Stimulated activated CD8-positive, alpha-beta memory T cell treated with anti-CD3 and anti-CD28 coated beads, Interleukin-15, amount 100 ng/mL, for 24 hours (primary cell): ENCODE measurements around the gene APOBR.
A peak's percentile ranks its signal among the peaks of the same experiment; 100 is the strongest.
"Not testable (repeated sequence)": the region's sequence is repeated elsewhere in the genome, so short reads cannot be mapped to it uniquely, and the experiment has no call there.

Experiments used
- DNase-seq: peaks from one replicate; pipeline ENCODE4 v3.0.0-alpha.2; 2020; ENCODE audit warnings: low read depth

Gene APOBR, protein sequence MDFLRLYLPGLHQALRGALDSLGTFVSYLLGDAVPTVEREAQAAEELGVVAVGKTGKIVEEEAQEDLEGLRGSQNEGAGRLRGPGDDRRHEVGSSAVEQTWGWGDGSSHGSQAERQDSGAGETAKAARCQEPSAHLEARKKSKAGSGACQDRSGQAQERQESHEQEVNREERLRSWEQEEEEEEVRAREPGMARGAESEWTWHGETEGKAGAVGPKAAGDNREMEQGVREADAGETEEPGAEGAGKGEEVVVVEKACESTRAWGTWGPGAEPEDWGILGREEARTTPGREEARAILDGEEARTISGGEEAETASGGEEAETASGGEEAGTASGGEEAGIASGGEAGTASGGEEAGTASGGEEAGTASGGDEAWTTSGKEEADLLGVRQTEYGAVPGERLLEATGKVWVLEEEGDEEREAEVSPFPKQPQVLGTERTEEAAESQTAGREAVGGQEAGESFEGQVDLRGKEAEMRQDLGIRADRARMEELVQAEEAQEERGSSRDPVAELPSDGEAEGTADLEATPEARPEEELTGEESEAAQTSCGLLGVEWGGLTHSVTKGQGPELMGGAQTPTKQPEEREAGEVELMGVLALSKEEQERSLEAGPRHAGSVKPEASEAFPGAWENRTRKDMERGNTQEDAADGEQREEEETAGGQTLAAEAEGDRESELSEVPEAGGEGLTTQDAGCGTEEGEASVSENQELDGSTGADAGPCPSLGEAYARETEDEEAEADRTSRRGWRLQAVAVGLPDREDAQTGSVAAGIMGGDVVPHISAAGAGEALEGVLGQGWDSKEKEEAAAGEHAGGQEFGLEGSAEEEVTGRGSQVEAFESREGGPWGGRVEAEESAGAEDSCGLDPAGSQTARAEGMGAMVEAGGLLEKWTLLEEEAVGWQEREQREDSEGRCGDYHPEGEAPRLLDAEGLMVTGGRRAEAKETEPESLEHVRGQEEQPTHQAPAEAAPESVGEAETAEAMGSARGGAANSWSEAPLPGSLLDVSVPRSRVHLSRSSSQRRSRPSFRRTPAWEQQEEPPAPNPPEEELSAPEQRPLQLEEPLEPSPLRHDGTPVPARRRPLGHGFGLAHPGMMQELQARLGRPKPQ

DNA sequence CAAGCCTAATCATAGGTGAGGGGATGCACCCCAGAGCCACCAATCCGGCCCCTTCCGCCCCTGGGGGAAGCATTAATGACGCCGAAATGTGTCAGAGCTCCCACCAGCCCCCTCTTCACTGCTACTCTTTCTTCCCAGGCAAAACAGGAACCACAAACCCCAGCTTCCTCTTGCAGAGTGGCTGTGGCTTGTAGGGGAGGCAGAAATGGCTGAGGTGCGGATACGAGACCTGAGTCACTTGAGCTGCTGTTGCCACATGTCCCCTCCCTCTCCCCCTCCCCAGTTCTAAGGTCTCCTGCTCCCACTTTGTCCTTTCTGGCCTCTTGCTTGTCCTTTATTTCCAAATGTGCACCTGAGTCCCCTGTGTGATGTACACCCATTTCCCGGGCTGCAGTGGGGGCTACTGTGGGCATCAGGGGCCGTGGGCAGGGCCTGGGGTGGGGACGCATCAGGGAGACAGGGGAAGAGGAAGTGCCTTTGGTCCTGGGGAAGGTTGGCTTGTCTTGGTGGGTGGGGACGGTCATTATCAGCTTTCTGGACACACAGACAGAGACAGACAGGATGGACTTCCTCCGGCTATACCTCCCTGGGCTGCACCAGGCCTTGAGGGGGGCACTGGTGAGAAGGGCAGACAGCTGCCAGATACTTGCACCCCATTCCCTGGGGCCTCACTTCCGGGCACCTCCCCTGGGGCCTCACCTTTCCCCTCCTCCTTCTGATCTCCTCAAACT, at the start of gene APOBR:
APOBR (plus strand) TSS at position 523 of the 731 bp plus-strand sequence; CDS start at position 562, 39 bp downstream.
- DNase-seq: peak; percentile 41

DNA sequence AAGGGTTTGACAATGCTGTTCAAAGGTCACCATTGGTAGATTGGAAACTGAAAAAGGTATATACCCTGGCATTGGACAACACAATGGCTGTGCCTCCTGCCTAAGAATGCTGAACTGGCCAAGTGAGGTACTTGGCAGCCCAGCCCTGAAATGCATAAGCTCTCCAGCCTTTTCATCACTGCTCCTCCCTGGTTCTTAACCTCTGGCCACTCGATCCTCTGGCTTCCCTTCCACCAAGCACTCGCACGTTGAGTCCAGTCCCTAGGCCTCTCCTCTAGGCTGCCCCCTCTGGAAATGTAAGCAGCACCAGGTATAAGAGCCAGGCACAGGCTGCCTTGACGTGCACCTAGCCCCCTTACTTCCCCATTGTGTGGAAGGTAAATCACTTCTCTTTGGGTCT, 48.1 kb upstream of the APOBR start:
- not testable (repeated sequence) for DNase-seq

DNA sequence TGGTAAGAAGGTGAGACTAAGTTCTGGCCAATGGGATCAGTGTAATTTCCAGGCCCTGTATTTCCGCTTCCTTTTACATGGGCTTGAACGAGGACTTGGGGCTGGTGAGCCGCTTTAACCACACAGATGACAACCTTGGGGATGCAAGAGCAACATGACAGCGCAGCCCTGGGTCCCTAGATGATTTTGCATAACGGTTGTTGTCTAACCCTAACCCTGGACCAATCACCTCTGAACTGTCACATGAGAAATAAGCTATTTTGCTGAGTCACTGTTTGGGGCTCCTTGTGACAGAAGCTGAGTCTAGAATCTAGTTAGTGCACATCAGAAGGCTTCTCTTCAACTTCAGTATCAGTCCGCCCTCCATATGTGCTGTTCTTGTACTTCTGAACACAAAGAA, 47.4 kb upstream of the APOBR start:
- DNase-seq: not testable (repeated sequence)

DNA sequence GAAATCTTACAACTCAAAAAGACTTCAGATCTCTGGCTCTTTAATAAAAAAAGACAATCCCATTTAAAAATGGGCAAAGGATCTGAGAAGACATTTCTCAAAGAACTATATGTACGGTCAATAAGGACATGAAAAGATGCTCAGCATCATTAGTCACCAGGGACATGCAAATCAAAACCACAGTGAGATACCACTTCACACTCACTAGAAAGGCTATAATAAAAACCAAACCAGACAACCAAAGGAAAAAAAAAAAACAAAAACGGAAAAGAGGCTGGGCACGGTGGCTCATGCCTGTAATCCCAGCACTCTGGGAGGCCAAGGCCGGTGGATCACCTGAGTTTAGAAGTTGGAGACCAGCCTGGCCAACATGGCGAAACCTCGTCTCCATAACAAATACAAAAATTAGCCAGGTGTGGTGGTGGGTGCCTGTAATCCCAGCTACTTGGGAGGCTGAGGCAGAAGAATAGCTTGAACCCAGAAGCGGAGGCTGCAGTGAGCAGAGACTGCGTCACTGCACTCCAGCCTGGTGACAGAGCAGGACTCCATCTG, 20.7 kb upstream of the APOBR start:
- DNase-seq: no peak

DNA sequence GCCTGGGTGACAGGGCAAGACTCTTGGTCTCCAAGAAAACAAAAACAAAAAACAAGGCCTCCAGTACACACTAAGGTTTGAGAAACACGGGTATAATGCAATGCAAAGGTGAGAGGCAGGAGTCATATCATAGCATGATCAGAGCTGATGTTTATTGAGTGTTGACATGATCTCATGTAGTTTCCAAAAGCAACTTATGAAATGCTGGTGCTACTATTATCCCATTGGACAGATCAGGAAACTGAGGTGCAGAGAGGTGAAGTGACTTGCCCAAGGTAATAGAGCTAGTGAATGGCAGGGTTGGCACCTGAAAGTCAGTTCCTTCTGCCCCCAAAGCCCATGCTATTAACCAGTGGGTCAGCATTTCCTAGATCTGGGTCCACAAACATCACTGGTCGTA, 19.2 kb upstream of the APOBR start:
- DNase-seq: no peak

DNA sequence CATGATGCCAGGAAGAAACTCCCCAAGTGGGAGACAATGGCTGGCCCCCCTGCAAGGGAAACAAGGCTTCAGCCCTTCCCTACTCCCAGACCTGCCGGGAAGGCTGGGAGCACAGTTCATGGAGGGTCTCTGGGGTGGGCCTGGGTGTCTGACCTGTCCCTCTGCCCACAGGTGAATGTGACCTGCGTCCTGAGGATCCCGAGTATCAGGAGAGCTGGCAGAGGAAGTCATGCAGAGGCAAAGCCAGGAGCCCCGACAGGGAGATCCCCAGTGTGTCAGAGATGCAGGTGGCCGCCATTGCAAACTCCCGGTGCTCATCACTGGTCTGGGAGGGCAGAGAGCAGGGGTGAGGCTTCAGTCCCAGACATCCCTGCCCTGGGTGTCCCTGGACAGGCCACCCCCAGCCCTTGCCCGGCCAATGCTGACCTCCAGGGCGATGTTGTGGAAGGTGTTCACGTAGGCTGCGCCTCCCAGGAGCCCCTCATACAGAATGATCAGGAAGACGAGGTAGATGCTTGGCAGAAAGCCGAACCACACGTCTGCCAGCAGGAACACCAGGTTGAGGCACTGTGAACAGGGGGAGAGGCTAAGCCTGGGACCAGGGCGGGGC, 17.0 kb upstream of the APOBR start:
- DNase-seq: no peak

DNA sequence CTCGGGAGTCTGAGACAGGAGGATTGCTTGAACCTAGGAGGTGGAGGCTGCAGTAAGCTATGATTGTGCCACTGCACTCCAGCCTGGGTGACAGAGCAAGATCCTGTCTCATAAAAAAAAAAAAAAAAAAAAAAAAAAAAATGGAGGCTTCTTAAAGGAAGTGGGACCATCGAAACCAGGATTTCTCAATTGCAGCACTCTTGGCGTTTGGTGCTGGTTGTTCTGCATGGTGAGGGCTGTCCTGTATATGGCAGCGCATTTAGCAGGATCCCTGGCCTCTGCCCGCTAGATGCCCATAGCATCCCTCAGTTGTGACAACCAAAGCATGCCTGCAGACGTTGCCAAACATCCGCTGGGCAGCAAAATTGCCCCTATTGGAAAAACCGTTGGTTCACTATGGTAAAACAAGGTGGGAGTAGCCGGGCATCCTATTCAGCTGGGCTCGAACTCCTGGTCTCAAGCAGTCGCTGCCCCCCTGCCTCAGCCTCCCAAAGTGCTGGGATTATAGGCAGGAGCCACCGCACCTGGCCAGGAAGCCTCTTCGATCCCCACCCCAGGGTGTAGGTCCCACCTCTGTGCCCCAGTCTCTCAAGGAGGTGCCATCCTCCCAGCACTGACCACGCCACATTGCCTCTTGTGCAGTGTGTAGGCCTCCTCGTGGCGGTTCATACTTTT, 15.8 kb upstream of the APOBR start:
- no peak for DNase-seq

DNA sequence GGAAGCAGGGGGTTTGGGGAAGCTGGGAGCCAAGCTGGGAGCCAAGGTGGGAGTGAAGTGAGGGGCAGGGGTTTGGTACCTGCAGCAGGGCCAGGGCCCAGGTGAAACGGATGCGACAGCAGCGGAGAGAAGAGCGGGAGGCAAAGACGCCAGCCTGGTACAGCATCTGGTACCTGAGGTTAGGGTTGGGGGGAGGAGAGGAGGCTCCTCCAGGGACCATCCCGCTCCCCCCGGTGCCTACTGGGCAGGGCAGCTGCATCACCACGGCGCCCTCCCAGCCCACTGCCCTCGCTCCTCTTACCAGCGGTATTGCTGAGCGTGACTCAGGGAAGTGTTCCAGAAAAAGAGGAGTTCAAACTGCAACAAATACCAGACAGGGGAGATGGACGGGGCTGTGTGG, 12.4 kb upstream of the APOBR start:
- no peak for DNase-seq

DNA sequence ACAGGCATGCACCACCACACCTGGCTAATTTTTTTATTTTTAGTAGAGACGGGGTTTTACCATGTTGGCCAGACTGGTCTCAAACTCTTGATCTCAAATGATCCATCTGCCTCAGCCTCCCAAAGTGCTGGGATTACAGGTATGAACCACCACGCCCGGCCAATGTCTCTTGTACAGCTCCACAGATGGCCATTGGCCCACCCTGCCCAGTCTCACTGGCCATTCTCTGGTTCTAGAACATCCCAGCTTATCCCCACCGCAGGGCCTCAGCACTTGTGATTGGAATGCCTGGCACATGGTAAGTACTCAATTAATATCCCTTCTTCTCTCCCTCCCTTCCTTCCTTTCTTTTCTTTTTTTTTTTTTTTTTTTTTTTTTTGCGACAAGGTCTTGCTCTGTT, 11.1 kb upstream of the APOBR start:
- DNase-seq: not testable (repeated sequence)

DNA sequence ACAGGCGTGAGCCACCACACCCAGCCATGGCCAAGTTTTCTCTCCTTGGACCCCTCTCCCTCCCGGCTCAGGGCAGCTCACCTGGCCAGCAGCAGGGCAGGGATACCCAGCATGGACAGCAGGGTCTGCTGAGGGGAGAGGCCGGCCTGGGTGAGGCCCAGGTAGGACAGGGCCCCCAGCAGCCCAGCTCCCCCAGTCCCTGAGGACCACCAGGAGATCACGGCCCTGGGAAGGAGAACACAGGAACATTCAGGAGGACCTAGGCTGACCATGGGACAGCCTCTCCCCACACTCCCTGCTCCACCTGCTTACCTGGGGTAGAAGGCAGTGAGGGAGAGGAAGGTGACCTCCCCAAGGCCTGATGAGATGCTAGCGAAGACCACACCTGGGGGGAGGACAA, 8.2 kb upstream of the APOBR start:
- DNase-seq: no peak

DNA sequence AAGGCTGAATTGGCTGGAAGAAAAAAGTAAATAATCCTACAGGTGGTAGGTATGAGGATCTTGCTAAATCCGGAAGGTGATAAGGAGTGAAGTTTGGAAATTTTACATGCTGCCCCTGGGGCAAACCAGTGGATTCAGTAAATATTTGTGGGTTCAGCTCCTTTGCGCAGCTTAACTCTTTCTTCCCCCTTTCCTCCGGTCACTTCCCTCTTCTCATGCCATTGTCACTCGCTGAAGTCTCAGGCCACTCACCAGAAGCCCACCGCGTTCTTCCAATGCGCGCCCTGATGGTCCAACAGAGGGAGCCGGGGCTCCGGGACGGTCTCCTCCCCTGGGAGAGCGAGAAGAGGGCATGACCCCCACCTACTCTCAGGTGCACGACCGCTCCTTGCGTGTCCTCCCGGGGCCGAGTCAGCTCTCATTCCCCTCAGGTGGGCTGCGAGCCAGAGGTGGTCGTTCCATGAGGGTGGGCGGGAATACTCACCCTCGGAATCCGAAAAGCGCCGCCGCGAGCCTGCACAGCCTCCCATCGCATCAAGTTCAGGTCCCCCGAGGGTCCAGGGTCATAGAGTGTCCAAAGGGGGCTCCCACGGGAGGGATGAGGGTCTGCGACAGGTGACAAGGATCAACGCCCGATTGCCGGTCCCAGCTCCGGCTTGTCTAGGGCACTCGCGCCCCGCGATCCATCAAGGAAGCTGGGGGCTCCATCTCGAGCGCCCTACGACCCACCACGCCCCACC, 3.0 kb upstream of the APOBR start:
- no peak for DNase-seq

DNA sequence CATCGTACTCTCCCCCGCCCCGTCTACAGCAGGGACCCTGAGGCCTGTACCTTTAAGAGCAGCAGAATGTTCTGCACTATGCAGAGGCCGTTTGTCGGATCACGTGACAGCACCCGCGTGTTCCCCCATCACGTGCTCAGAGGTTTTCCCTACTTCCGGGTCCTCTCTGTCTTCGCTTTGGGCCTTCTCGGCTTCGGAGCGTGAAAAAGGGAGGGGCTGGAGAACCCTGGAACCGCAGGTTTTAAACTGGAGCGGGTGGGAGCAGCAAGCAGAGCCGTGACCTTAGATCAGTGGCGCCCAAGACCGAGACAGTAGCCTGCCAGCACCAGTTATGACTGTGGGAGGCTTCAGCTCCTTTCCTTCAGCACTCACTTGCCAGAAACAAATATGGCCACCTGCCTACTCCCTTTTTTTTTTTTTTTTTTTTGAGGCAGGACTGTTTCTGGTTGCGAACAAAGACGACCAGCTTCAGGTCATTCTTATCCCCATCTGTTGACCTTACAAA, 2.4 kb upstream of the APOBR start, which contains the start of gene CLN3:
CLN3 (minus strand) TSS at position 105 of the 505 bp plus-strand sequence. CDS start 315 bp downstream, outside the sequence.
- peak; percentile 61 for DNase-seq

DNA sequence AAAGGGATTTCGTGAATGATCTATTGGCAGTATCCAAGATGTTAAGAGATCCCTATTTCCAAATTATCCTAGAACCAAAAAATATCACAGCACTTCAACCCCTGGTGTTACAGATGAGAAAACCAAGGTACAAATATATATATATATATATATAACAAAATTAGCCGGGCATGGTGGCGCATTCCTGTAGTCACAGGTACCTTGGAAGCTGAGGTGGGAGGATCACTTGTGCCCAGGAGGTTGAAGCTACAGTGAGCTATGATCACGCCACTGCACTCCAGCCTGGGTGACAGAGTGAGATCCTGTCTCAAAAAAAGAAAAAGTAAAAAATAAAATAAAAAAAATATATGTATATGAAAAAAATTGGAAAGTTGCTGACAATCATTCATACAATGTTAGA, 1.9 kb upstream of the APOBR start:
- no peak for DNase-seq

DNA sequence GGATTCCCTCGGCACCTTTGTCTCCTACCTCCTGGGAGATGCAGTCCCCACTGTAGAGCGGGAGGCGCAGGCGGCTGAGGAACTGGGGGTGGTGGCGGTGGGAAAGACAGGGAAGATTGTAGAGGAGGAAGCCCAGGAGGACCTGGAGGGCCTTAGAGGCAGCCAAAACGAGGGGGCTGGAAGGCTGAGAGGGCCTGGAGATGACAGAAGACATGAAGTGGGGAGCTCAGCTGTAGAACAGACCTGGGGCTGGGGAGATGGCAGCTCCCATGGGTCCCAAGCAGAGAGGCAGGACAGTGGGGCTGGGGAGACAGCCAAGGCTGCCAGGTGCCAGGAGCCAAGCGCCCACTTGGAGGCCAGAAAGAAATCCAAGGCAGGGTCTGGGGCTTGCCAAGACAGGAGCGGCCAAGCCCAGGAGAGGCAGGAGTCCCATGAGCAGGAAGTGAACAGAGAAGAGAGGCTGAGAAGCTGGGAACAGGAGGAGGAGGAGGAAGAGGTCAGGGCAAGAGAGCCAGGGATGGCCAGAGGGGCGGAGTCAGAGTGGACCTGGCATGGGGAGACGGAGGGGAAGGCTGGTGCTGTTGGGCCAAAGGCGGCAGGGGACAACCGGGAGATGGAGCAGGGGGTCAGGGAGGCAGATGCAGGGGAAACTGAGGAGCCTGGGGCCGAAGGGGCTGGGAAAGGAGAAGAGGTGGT, 803 bp downstream of the APOBR start:
- no peak for DNase-seq

DNA sequence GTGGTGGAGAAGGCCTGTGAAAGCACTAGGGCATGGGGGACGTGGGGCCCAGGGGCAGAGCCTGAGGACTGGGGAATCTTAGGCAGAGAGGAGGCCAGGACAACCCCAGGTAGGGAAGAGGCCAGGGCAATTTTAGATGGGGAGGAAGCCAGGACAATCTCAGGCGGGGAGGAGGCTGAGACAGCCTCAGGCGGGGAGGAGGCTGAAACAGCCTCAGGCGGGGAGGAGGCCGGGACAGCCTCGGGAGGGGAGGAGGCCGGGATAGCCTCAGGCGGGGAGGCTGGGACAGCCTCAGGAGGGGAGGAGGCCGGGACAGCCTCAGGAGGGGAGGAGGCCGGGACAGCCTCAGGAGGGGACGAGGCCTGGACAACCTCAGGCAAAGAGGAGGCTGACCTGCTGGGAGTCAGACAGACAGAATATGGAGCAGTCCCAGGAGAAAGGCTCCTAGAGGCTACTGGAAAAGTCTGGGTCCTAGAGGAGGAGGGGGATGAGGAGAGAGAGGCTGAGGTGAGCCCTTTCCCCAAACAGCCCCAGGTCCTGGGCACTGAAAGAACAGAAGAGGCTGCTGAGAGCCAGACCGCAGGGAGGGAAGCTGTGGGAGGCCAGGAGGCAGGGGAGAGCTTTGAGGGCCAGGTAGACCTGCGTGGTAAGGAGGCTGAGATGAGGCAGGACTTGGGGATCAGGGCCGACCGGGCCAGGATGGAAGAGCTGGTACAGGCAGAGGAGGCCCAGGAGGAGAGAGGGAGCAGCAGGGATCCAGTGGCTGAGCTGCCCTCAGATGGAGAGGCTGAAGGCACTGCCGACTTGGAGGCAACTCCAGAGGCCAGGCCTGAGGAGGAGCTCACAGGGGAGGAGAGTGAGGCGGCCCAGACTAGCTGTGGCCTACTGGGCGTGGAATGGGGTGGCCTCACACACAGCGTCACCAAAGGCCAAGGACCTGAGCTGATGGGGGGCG, 1.6 kb downstream of the APOBR start:
- DNase-seq: no peak

DNA sequence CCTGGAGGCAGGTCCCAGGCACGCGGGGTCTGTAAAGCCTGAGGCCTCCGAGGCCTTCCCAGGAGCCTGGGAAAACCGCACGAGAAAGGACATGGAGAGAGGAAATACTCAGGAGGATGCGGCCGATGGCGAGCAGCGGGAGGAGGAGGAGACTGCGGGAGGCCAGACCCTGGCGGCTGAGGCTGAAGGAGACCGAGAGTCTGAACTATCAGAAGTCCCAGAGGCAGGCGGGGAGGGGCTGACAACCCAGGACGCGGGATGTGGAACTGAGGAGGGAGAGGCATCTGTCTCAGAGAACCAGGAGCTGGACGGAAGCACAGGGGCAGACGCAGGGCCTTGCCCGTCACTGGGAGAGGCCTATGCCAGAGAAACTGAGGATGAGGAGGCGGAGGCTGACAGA, 2.4 kb downstream of the APOBR start:
- no peak for DNase-seq

DNA sequence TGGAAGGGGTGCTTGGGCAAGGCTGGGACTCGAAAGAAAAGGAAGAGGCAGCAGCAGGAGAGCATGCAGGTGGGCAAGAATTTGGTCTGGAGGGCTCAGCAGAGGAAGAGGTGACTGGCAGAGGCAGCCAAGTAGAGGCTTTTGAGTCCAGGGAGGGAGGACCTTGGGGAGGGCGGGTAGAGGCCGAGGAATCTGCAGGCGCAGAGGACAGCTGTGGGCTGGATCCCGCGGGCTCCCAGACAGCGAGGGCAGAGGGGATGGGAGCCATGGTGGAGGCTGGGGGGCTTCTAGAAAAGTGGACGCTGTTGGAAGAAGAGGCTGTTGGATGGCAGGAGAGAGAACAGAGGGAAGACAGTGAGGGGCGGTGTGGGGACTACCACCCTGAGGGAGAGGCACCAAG, 2.9 kb downstream of the APOBR start:
- no peak for DNase-seq
